Amniotic epithelial cell (primary cell): ENCODE data around the gene FAM89B.

Experiments
- DNase-seq: peaks from one replicate; pipeline ENCODE4 v3.0.0-alpha.2; 2010; ENCODE audit warnings: low read depth

The FAM89B gene

GRCh38 chr11:65538915-65539743 is 33.2 kb upstream of the FAM89B start:
- DNase-seq: peak; percentile 32

GRCh38 chr11:65539744-65540289 is 32.5 kb upstream of the FAM89B start:
- no peak for DNase-seq

GRCh38 chr11:65540290-65541092 is 31.8 kb upstream of the FAM89B start:
- peak; percentile 84 for DNase-seq

- no peak for DNase-seq
These were observed 31.0 kb upstream of the FAM89B start for GRCh38 chr11:65541093-65541982.

GRCh38 chr11:65542738-65543390 is 29.5 kb upstream of the FAM89B start:
- DNase-seq: no peak

GRCh38 chr11:65545853-65546216 is 26.5 kb upstream of the FAM89B start:
- DNase-seq: no peak

GRCh38 chr11:65546217-65546958 is 25.9 kb upstream of the FAM89B start:
- DNase-seq: peak; percentile 63

- DNase-seq: no peak
These were observed 24.8 kb upstream of the FAM89B start for GRCh38 chr11:65547446-65548125.

- DNase-seq: no peak
These were observed 23.9 kb upstream of the FAM89B start for GRCh38 chr11:65548395-65548794.

- DNase-seq: no peak
These were observed 23.2 kb upstream of the FAM89B start for GRCh38 chr11:65549096-65549495.

- DNase-seq: peak; percentile 45
These were observed 20.6 kb upstream of the FAM89B start for GRCh38 chr11:65551572-65552387.

GRCh38 chr11:65552388-65552951 is 19.9 kb upstream of the FAM89B start:
- no peak for DNase-seq

- no peak for DNase-seq
These were observed 18.9 kb upstream of the FAM89B start for GRCh38 chr11:65553301-65554001.

- no peak for DNase-seq
These were observed 18.1 kb upstream of the FAM89B start for GRCh38 chr11:65554057-65554818.

GRCh38 chr11:65554842-65555430 is 17.4 kb upstream of the FAM89B start:
- no peak for DNase-seq

- DNase-seq: peak; percentile 79
These were observed 16.6 kb upstream of the FAM89B start for GRCh38 chr11:65555693-65556231.
